GM19455 (cell line): ENCODE measurements around the gene STX8.

ENCODE experiments used
- ATAC-seq: cut with Tn5 transposase; IDR thresholded peaks from one replicate; pipeline ENCODE4 v1.9.1; 2021; ENCODE audit not compliant: unreplicated experiment

The STX8 gene

GRCh38 chr17:9308069-9308468 is 267.6 kb downstream of the STX8 start:
- ATAC-seq, result no peak

- ATAC-seq, result no peak
Measured at GRCh38 chr17:9307313-9307998, 268.2 kb downstream of the STX8 start.

- ATAC-seq, result no peak
Measured at GRCh38 chr17:9306086-9306485, 269.5 kb downstream of the STX8 start.

- ATAC-seq, result no peak
Measured at GRCh38 chr17:9299695-9300094, 275.9 kb downstream of the STX8 start.

- no peak for ATAC-seq
Measured at GRCh38 chr17:9298776-9299295, 276.8 kb downstream of the STX8 start.

GRCh38 chr17:9298135-9298534 is 277.5 kb downstream of the STX8 start:
- no peak for ATAC-seq

GRCh38 chr17:9294661-9295210 is 280.9 kb downstream of the STX8 start:
- ATAC-seq, result no peak

GRCh38 chr17:9292561-9292941 is 283.1 kb downstream of the STX8 start:
- no peak for ATAC-seq

- ATAC-seq, result no peak
Measured at GRCh38 chr17:9291912-9292560, 283.6 kb downstream of the STX8 start.

- no peak for ATAC-seq
Measured at GRCh38 chr17:9290226-9290613, 285.4 kb downstream of the STX8 start.

- no peak for ATAC-seq
Measured at GRCh38 chr17:9287306-9287705, 288.3 kb downstream of the STX8 start.

GRCh38 chr17:9286434-9286833 is 289.2 kb downstream of the STX8 start:
- no peak for ATAC-seq

- no peak for ATAC-seq
Measured at GRCh38 chr17:9285602-9286427, 289.8 kb downstream of the STX8 start.

- ATAC-seq, result no peak
Measured at GRCh38 chr17:9284884-9285283, 290.7 kb downstream of the STX8 start.

- no peak for ATAC-seq
Measured at GRCh38 chr17:9283909-9284308, 291.7 kb downstream of the STX8 start.

GRCh38 chr17:9279893-9280292 is 295.7 kb downstream of the STX8 start:
- no peak for ATAC-seq

GRCh38 chr17:9274973-9275372 is 300.6 kb downstream of the STX8 start:
- ATAC-seq, result no peak

GRCh38 chr17:9273428-9274391 is 301.9 kb downstream of the STX8 start:
- no peak for ATAC-seq

GRCh38 chr17:9272501-9273200 is 303.0 kb downstream of the STX8 start:
- no peak for ATAC-seq

- no peak for ATAC-seq
Measured at GRCh38 chr17:9271989-9272388, 303.6 kb downstream of the STX8 start.
